ENCODE data around the gene DDX25.
A peak's percentile ranks its signal among the peaks of the same experiment; 100 is the strongest.

DDX25 gene

DNA sequence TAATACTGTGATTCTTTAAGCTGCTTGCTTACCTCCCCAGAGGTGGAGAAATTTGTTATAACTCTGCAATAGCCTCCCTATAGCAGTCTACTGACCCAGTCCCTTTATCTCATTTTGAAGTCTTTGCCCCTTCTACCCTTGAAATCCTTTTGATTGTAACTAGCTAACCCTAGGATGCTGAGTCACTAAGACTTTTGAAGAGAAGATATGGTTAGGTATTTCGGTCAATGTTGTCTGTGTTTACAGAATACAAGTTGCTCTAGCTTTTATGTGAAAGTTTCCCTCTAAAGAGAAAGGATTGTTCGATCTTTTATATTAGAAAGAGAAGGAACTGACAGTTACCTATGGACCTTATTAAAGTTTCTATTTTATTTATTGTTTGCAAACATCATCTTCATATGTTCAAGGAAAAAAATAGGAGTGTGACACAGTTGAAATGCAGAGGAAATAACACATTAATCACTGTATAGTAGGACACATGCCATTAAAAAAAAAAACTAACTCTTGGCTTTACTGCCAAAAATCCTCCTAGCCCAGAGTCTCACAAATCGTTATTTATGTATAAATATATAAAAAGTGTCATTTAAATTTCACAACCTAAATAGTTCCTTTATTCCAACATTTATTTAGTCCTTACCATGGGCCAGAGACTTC is 13.7 kb upstream of the DDX25 start:
- no CpG with 5 or more reads among the region's 3 CpGs for WGBS (ENCODE audit: insufficient coverage)
- H3K27me3 ChIP-seq (replicated peaks in 2 of 5; ENCODE audit: control insufficient read depth in 4 of 5, insufficient read depth in 5 of 5, low read length in 4 of 5) = peaks cover 0 to 9% (median 0%) of the 10 kb centered on the region in 5 experiments
- no peak overlapping the region for H3K27ac ChIP-seq (ENCODE audit: insufficient read depth in 1 of 2, low read depth in 1 of 2, low read length in 2 of 2, poor library complexity in 1 of 2, severe bottlenecking in 2 of 2)
- H3K4me3 ChIP-seq (ENCODE audit: control insufficient read depth in 1 of 7, extremely low read depth in 1 of 7, insufficient read depth in 4 of 7, low read depth in 2 of 7, low read length in 6 of 7) = no peak overlapping the region
- DNase-seq = no peak
- POLR2A ChIA-PET = no interaction called here
- CTCF ChIA-PET = interaction anchor here (1.0 kb wide), 1 partner anchor 15 kb away, joined by 4 read pairs; no protein-coding TSS in a partner anchor
- H3K9me3 ChIP-seq (ENCODE audit: control extremely low read depth in 1 of 5, control insufficient read depth in 4 of 5, insufficient read depth in 2 of 5, low read depth in 1 of 5, low read length in 4 of 5) = no peaks in the 10 kb centered on the region
- H3K36me3 ChIP-seq (ENCODE audit: control insufficient read depth in 4 of 4, insufficient read depth in 4 of 4, low read length in 3 of 4) = peaks cover 11 to 26% (median 17%) of the 10 kb centered on the region in 4 experiments
- H3K4me1 ChIP-seq (ENCODE audit: control extremely low read depth in 1 of 4, control insufficient read depth in 4 of 4, insufficient read depth in 4 of 4, low read length in 3 of 4) = peaks cover 6 to 18% (median 16%) of the 10 kb centered on the region in 4 experiments

DNA sequence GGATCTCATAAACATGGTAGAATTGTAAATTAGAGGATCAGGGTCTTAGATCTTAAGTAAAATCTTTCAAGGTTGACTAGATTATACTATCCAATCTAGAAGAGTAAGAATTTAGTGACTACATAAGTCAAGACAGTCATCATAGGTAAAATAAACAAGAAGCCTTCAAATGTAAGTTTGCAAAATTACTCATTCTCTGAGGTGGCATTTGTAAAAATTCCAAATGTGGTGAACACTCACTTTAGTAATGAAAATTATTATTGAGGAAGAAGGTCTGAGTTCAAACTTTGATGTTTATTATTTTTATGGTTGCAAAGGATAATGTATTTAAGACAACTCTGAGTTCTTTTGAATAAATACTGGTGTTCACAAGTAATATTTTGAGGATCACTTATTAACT is 12.2 kb upstream of the DDX25 start:
- CTCF ChIA-PET = no interaction called here
- peaks cover 6 to 15% (median 12%) of the 10 kb centered on the region in 4 experiments for H3K4me1 ChIP-seq (ENCODE audit: control extremely low read depth in 1 of 4, control insufficient read depth in 4 of 4, insufficient read depth in 4 of 4, low read length in 3 of 4)
- H3K9me3 ChIP-seq (ENCODE audit: control extremely low read depth in 1 of 5, control insufficient read depth in 4 of 5, insufficient read depth in 2 of 5, low read depth in 1 of 5, low read length in 4 of 5) = no peaks in the 10 kb centered on the region
- peaks cover 14 to 31% (median 19%) of the 10 kb centered on the region in 4 experiments for H3K36me3 ChIP-seq (ENCODE audit: control insufficient read depth in 4 of 4, insufficient read depth in 4 of 4, low read length in 3 of 4)
- DNase-seq = no peak
- no peaks in the 10 kb centered on the region for H3K27me3 ChIP-seq (replicated peaks in 2 of 5; ENCODE audit: control insufficient read depth in 4 of 5, insufficient read depth in 5 of 5, low read length in 4 of 5)
- POLR2A ChIA-PET = no interaction called here
- no peak overlapping the region for H3K27ac ChIP-seq (ENCODE audit: insufficient read depth in 1 of 2, low read depth in 1 of 2, low read length in 2 of 2, poor library complexity in 1 of 2, severe bottlenecking in 2 of 2)
- no peak overlapping the region for H3K4me3 ChIP-seq (ENCODE audit: control insufficient read depth in 1 of 7, extremely low read depth in 1 of 7, insufficient read depth in 4 of 7, low read depth in 2 of 7, low read length in 6 of 7)

DNA sequence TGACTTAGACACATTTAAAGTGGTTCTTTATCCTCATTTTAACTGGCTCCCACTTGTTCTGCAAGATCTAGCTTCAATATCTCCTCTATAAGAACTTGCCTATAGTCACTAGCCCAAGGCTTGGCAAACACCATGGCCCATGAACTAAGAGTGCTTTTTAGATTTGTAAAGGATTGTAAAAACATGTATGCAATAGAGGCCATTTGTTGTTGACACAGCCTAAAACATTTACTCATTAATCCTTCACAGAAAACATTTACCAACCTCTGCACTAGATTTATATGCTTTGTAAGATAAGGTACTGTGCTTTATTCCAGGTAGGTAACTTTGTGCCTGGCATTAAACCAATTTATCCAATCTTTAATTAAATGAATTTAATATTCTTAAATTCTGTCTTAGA is 11.3 kb upstream of the DDX25 start:
- Histone ChIP-seq H3K27ac (ENCODE audit: insufficient read depth in 1 of 2, low read depth in 1 of 2, low read length in 2 of 2, poor library complexity in 1 of 2, severe bottlenecking in 2 of 2) (no peak overlapping the region), H3K4me3 (ENCODE audit: control insufficient read depth in 1 of 7, extremely low read depth in 1 of 7, insufficient read depth in 4 of 7, low read depth in 2 of 7, low read length in 6 of 7) (no peak overlapping the region), H3K27me3 (replicated peaks in 2 of 5; ENCODE audit: control insufficient read depth in 4 of 5, insufficient read depth in 5 of 5, low read length in 4 of 5) (no peaks in the 10 kb centered on the region), H3K4me1 (ENCODE audit: control extremely low read depth in 1 of 4, control insufficient read depth in 4 of 4, insufficient read depth in 4 of 4, low read length in 3 of 4) (peaks cover 5 to 9% (median 6%) of the 10 kb centered on the region in 4 experiments), H3K36me3 (ENCODE audit: control insufficient read depth in 4 of 4, insufficient read depth in 4 of 4, low read length in 3 of 4) (peaks cover 14 to 31% (median 19%) of the 10 kb centered on the region in 4 experiments), H3K9me3 (ENCODE audit: control extremely low read depth in 1 of 5, control insufficient read depth in 4 of 5, insufficient read depth in 2 of 5, low read depth in 1 of 5, low read length in 4 of 5) (no peaks in the 10 kb centered on the region)
- CTCF ChIA-PET = no interaction called here
- POLR2A ChIA-PET = no interaction called here
- DNase-seq = no peak

DNA sequence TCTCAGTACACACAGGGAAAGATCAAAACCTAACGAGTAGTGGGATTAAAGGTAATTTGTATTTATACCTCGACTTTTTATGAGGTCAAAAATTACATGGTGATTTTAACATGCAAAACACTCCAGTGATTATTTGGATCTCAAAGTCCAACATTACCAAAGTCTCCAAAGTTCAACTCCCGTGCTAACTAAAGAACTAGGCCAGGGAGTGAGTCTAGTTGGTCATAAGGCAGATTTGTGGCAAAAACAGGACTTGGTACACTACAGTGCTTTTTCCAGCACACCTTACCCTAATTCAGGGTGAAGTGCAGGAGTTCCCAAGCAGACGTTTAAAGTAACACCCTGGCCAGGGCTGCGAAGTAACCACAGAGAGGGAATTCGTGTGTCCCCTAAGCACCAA is 2.4 kb upstream of the DDX25 start:
- ChIA-PET CTCF (no interaction called here), POLR2A (no interaction called here)
- peaks cover 0 to 3% (median 2%) of the 10 kb centered on the region in 5 experiments for H3K9me3 ChIP-seq (ENCODE audit: control extremely low read depth in 1 of 5, control insufficient read depth in 4 of 5, insufficient read depth in 2 of 5, low read depth in 1 of 5, low read length in 4 of 5)
- peaks cover 0 to 18% (median 10%) of the 10 kb centered on the region in 4 experiments for H3K36me3 ChIP-seq (ENCODE audit: control insufficient read depth in 4 of 4, insufficient read depth in 4 of 4, low read length in 3 of 4)
- WGBS (ENCODE audit: insufficient coverage) = 100% methylated on average over 4 of the region's 6 CpGs
- peaks cover 3 to 24% (median 19%) of the 10 kb centered on the region in 4 experiments for H3K4me1 ChIP-seq (ENCODE audit: control extremely low read depth in 1 of 4, control insufficient read depth in 4 of 4, insufficient read depth in 4 of 4, low read length in 3 of 4)
- peaks cover 10 to 32% (median 14%) of the 10 kb centered on the region in 5 experiments for H3K27me3 ChIP-seq (replicated peaks in 2 of 5; ENCODE audit: control insufficient read depth in 4 of 5, insufficient read depth in 5 of 5, low read length in 4 of 5)
- no peak overlapping the region for H3K27ac ChIP-seq (ENCODE audit: insufficient read depth in 1 of 2, low read depth in 1 of 2, low read length in 2 of 2, poor library complexity in 1 of 2, severe bottlenecking in 2 of 2)
- H3K4me3 ChIP-seq (ENCODE audit: control insufficient read depth in 1 of 7, extremely low read depth in 1 of 7, insufficient read depth in 4 of 7, low read depth in 2 of 7, low read length in 6 of 7) = peak overlapping the region in 2 of 7 experiments; percentile 85 to 100
- DNase-seq = no peak

DNA sequence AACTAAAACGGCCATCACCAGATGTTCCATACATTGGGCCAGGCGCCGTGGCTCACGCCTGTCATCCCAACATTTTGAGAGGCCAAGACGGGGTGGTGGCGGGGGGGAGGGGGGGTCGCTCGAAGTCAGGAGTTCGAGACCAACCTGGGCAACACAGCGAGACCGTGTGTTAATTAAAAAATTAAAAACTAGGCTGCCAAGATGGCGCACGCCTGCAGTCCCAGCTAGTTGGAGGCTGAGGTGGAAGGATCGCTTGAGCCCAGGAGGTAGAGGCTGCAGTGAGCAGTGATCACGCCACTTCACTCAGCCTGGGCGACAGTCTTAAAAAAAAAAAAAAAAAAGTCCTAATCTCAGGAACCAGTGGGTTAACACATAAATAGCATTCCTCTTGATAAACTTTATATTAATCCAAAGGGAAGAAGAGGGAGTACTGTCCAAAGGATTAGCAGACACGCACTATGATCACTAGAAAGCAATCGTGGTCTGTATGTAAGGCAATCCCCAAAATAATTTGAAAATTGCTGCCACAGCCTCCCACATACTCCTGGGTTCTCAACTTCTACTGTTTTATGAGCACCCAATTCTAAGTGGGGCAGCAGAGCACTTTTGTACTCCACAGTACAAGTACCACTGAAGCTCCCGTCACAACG is 1.9 kb upstream of the DDX25 start:
- POLR2A ChIA-PET = interaction anchor here (1.0 kb wide), 1 partner anchor 15 kb away, joined by 9 read pairs; the partner anchor contains the start of gene HYLS1

DNA sequence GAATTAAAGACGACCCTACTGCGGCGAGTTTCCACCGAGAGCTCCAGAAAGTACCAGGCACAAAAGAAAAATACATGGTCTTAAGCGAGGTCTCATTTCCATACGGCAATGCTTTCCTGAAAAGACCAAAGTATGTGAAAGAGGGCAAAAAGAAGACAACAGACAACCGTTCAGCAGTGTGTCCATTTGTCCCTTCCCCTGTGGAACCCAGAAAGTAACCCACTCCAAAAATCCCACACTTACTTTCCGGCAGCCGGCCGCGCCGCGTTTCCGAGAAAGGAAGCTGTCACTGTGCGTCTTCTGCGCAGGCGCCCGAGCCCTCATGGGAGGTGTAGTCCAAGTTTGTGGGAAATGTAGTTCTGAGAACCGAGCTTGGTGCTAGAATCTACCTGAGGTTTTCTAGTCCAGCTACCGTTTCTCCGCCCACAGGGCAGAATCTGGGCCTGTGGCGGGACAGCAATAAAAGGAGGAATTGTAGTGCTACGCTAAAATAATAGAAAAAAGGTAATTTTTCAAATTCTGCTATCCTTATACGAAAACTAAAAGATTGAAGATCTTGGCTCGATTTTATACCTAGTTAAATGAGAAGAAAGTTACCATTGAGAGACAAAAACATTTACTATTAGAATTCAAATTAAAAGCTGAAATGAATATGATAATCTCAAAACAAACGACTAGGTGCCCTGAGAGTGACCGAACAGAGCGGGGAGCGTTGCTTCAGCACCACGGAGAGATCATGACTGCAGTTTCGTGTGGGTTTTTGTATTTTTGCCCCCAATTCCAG is 1.2 kb upstream of the DDX25 start, which contains the start of gene PUS3:
TSS of gene PUS3 (minus strand) at position 280 of the 784 bp plus-strand sequence. CDS start 6,922 bp downstream, outside the sequence.
- POLR2A ChIA-PET = interaction anchor here (1.0 kb wide), 1 partner anchor 16 kb away, joined by 9 read pairs; the partner anchor contains the start of gene HYLS1
- Histone ChIP-seq H3K9me3 (ENCODE audit: control extremely low read depth in 1 of 5, control insufficient read depth in 4 of 5, insufficient read depth in 2 of 5, low read depth in 1 of 5, low read length in 4 of 5) (peaks cover 0 to 3% (median 2%) of the 10 kb centered on the region in 5 experiments), H3K27me3 (replicated peaks in 2 of 5; ENCODE audit: control insufficient read depth in 4 of 5, insufficient read depth in 5 of 5, low read length in 4 of 5) (peaks cover 10 to 33% (median 14%) of the 10 kb centered on the region in 5 experiments), H3K36me3 (ENCODE audit: control insufficient read depth in 4 of 4, insufficient read depth in 4 of 4, low read length in 3 of 4) (peaks cover 0 to 18% (median 10%) of the 10 kb centered on the region in 4 experiments), H3K4me1 (ENCODE audit: control extremely low read depth in 1 of 4, control insufficient read depth in 4 of 4, insufficient read depth in 4 of 4, low read length in 3 of 4) (peaks cover 3 to 24% (median 19%) of the 10 kb centered on the region in 4 experiments), H3K4me3 (ENCODE audit: control insufficient read depth in 1 of 7, extremely low read depth in 1 of 7, insufficient read depth in 4 of 7, low read depth in 2 of 7, low read length in 6 of 7) (peak within 1 kb of the TSS; percentile 43 to 100 (median 90)), H3K27ac (ENCODE audit: insufficient read depth in 1 of 2, low read depth in 1 of 2, low read length in 2 of 2, poor library complexity in 1 of 2, severe bottlenecking in 2 of 2) (peak within 1 kb of the TSS; percentile 41 to 82)
- CTCF ChIA-PET = interaction anchor here (1.3 kb wide), 3 partner anchors 15 to 277 kb away, joined by 3 to 5 read pairs (median 3); partner anchors contain the start of gene HYLS1
- 2% methylated on average over 10 of the region's 31 CpGs for WGBS (ENCODE audit: insufficient coverage)
- peak; percentile 77 to 89 (median 89) for DNase-seq

More for the DNA sequence above, 1.9 kb upstream of the DDX25 start:
- Histone ChIP-seq H3K27me3 (replicated peaks in 2 of 5; ENCODE audit: control insufficient read depth in 4 of 5, insufficient read depth in 5 of 5, low read length in 4 of 5) (peaks cover 10 to 33% (median 14%) of the 10 kb centered on the region in 5 experiments), H3K27ac (ENCODE audit: insufficient read depth in 1 of 2, low read depth in 1 of 2, low read length in 2 of 2, poor library complexity in 1 of 2, severe bottlenecking in 2 of 2) (peak overlapping the region; percentile 41 to 82), H3K4me3 (ENCODE audit: control insufficient read depth in 1 of 7, extremely low read depth in 1 of 7, insufficient read depth in 4 of 7, low read depth in 2 of 7, low read length in 6 of 7) (peak overlapping the region; percentile 43 to 100 (median 90)), H3K9me3 (ENCODE audit: control extremely low read depth in 1 of 5, control insufficient read depth in 4 of 5, insufficient read depth in 2 of 5, low read depth in 1 of 5, low read length in 4 of 5) (peaks cover 0 to 3% (median 2%) of the 10 kb centered on the region in 5 experiments), H3K36me3 (ENCODE audit: control insufficient read depth in 4 of 4, insufficient read depth in 4 of 4, low read length in 3 of 4) (peaks cover 0 to 18% (median 10%) of the 10 kb centered on the region in 4 experiments), H3K4me1 (ENCODE audit: control extremely low read depth in 1 of 4, control insufficient read depth in 4 of 4, insufficient read depth in 4 of 4, low read length in 3 of 4) (peaks cover 3 to 24% (median 19%) of the 10 kb centered on the region in 4 experiments)
- CTCF ChIA-PET = interaction anchor here (1.3 kb wide), 3 partner anchors 15 to 276 kb away, joined by 3 to 5 read pairs (median 3); partner anchors contain the start of gene HYLS1
- WGBS (ENCODE audit: insufficient coverage) = 63% methylated on average over 11 of the region's 20 CpGs
- DNase-seq = peak in 2 of 3 donors; percentile 22 to 30
